K562 (cell line): Measurements from ENCODE around the gene RNF215. TPM values are rescaled to one million over a fixed set of nuclear protein-coding genes. Genes with fewer than 3 reads are reported as not detected.
A peak's percentile ranks its signal among the peaks of the same experiment; 100 is the strongest.

Source experiments
- CREB1 ChIP-seq, 2 experiments: sonication (generic) in 1 of 2; formaldehyde crosslinking in 1 of 2; IDR thresholded peaks; 2 replicates each; pipeline versions ENCODE4 v1.6.1 to v1.8.0; 2012 to 2022; ENCODE audit warnings: inconsistent platforms in 1 of 2, mild to moderate bottlenecking in 1 of 2, missing genetic modification reagents in 1 of 2, moderate library complexity in 1 of 2
- ETV1 ChIP-seq: fragments of 450-650 bp; conservative IDR thresholded peaks from 2 replicates; pipeline ENCODE4 v1.6.1; 2016; ENCODE audit warnings: missing genetic modification characterization, control low read depth, low read depth, missing compliant biosample characterization
- RAD51 ChIP-seq: fragments of 450-650 bp; IDR thresholded peaks from 2 replicates; pipeline ENCODE4 v1.7.1; 2016; ENCODE audit warnings: low read depth, mild to moderate bottlenecking, borderline replicate concordance
- RB1 ChIP-seq: fragments of 450-650 bp; IDR thresholded peaks from 2 replicates; pipeline ENCODE4 v1.6.1; 2017; ENCODE audit warnings: low read depth, mild to moderate bottlenecking
- RBM14 ChIP-seq: fragments of 200-400 bp; formaldehyde crosslinking; IDR thresholded peaks from 2 replicates; pipeline ENCODE4 v1.6.1; 2018; ENCODE audit warnings: low read depth, mild to moderate bottlenecking, low read length, moderate library complexity, borderline replicate concordance; ENCODE audit not compliant: insufficient read depth
- RFX1 ChIP-seq: fragments of 450-650 bp; IDR thresholded peaks from 2 replicates; pipeline ENCODE4 v1.6.1; 2016; ENCODE audit warnings: mild to moderate bottlenecking, moderate library complexity
- SIRT6 ChIP-seq: IDR thresholded peaks from one replicate; pipeline ENCODE4 v1.6.1; 2012; ENCODE audit warnings: low read depth, mild to moderate bottlenecking, control low read depth, inconsistent platforms, low read length, moderate library complexity
- SMARCC2 ChIP-seq: fragments of 450-650 bp; IDR thresholded peaks from 2 replicates; pipeline ENCODE4 v1.6.1; 2017; ENCODE audit warnings: antibody characterized with exemption, moderate library complexity, mild to moderate bottlenecking, low read depth
- TEAD4 ChIP-seq, 2 experiments: sonication (generic) in 1 of 2; formaldehyde crosslinking in 1 of 2; IDR thresholded peaks; 2 replicates each; pipeline versions ENCODE4 v1.6.1 to v1.8.0; 2012 to 2022; ENCODE audit warnings: borderline replicate concordance in 1 of 2, inconsistent platforms in 1 of 2, low read length in 1 of 2, mild to moderate bottlenecking in 1 of 2, missing genetic modification reagents in 1 of 2
- ZNF121 ChIP-seq: sonication (generic); formaldehyde crosslinking; conservative IDR thresholded peaks from 2 replicates; pipeline ENCODE4 v1.8.0; 2022; ENCODE audit warnings: missing genetic modification reagents
- ZNF707 ChIP-seq: fragments of 250-450 bp; sonication (Bioruptor Pico); conservative IDR thresholded peaks from 2 replicates; pipeline ENCODE4 v1.8.0; 2022; ENCODE audit warnings: inconsistent platforms, mild to moderate bottlenecking, moderate library complexity
- polyA plus RNA-seq, 8 experiments: library from polyadenylated mRNA; depleted of rRNA in 4 of 8; stranded (reverse) in 5 of 8; unstranded in 3 of 8; fragments of >200 nt; fragmentation: Nextera tagmentation in 2 of 8; fragmentation: Illumina TruSeq in 1 of 8; extraction: Ambion mirVana in 2 of 8; extraction: Trizol in 1 of 8; gene quantifications; 2 replicates each; pipeline versions ENCODE4 v1.2.1 to v1.2.3, GENCODE V29; 2011 to 2014; ENCODE audit warnings: inconsistent platforms in 1 of 8, missing spikeins in 1 of 8
- total RNA-seq, 7 experiments: library from RNA; depleted of rRNA in 6 of 7; stranded (reverse); fragments of >200 nt in 6 of 7; fragmentation: Illumina TruSeq in 2 of 7; extraction: Trizol in 2 of 7; gene quantifications; 2 replicates each; pipeline versions ENCODE4 v1.2.1 to v1.2.3, GENCODE V29; 2011 to 2021; ENCODE audit warnings: low replicate concordance in 1 of 7
- TF ChIP-seq, protein P1 (sequence below): sonication (generic); formaldehyde crosslinking; IDR thresholded peaks from 2 replicates; pipeline ENCODE4 v1.8.1; 2023; ENCODE audit warnings: mild to moderate bottlenecking, missing genetic modification reagents
- TF ChIP-seq, protein P2 (sequence below): fragments of 150-350 bp; IDR thresholded peaks from 2 replicates; pipeline ENCODE4 v1.6.1; 2014; ENCODE audit warnings: low read depth, mild to moderate bottlenecking, low read length, borderline replicate concordance
- TF ChIP-seq, protein P3 (sequence below): sonication (generic); formaldehyde crosslinking; IDR thresholded peaks from 2 replicates; pipeline ENCODE4 v1.8.0; 2022; ENCODE audit warnings: missing genetic modification reagents, mild to moderate bottlenecking, borderline replicate concordance
- TF ChIP-seq, protein P4 (sequence below): sonication (generic); formaldehyde crosslinking; IDR thresholded peaks from 2 replicates; pipeline ENCODE4 v1.8.1; 2022; ENCODE audit warnings: missing genetic modification reagents
- TF ChIP-seq, protein P5 (sequence below): fragments of 450-650 bp; formaldehyde crosslinking; IDR thresholded peaks from 2 replicates; pipeline ENCODE4 v1.4.0; 2020; ENCODE audit warnings: mild to moderate bottlenecking, mixed read lengths

Gene RNF215
- total and polyA plus RNA-seq, 9 of the 15 experiments (the other 6 are each of a cell fraction or from before 2014, with no cell fraction given) = 0.08 to 9.8 (median 2.7) TPM

DNA sequence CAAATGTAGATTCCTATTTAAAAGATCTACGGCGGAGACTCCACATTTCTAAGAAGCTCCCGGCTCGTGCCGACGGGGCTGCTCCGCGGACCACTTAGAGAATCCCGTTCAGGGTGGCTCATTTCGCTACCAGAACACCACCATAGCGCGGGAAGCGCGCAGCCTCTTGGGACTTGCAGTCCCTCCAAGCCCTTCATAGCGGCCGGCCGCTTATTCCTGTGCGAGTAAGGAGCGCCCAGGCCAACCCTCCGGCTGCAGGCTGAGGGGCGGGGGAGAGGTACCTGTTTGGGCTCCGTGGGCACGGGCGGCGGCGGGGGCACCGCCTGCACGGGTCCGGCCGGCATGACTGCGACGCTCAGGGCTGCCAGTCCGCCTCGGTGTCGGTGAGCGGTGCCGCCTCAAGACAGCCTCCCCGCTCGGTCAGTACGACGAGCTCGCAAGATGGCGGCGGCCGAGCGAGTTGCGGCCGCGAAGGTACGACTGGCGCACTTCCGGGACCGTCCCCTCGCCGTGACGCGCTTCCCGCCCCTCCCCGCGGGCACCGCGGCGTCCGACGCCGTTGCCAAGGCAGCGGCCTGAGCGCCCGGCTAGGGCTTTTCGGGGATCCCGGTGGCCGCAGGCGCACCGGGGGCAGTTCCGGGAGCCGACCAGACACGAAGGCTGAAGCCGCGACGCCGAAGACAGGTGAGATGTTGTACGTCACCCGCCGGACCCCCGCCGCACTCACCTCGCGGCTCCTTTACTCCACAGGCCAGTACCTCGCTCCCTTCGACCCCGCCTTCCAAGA lies 30.6 kb downstream of the RNF215 start, which contains the start of the genes CCDC157 and SF3A1 (continued):
- no peak for TF ChIP-seq ZNF707 (CRISPR knock-in tag)
- TF ChIP-seq, protein P1, sequence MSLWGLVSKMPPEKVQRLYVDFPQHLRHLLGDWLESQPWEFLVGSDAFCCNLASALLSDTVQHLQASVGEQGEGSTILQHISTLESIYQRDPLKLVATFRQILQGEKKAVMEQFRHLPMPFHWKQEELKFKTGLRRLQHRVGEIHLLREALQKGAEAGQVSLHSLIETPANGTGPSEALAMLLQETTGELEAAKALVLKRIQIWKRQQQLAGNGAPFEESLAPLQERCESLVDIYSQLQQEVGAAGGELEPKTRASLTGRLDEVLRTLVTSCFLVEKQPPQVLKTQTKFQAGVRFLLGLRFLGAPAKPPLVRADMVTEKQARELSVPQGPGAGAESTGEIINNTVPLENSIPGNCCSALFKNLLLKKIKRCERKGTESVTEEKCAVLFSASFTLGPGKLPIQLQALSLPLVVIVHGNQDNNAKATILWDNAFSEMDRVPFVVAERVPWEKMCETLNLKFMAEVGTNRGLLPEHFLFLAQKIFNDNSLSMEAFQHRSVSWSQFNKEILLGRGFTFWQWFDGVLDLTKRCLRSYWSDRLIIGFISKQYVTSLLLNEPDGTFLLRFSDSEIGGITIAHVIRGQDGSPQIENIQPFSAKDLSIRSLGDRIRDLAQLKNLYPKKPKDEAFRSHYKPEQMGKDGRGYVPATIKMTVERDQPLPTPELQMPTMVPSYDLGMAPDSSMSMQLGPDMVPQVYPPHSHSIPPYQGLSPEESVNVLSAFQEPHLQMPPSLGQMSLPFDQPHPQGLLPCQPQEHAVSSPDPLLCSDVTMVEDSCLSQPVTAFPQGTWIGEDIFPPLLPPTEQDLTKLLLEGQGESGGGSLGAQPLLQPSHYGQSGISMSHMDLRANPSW (CRISPR knock-in tag) = no peak
- no peak for TF ChIP-seq ETV1 (tag)
- TF ChIP-seq ZNF121 = no peak
- no peak for TF ChIP-seq TEAD4 (IDR thresholded peaks at IDR 0.05; ENCODE audit: low read length)
- no peak for TF ChIP-seq TEAD4 (CRISPR knock-in tag; IDR thresholded peaks at IDR 0.05; ENCODE audit: borderline replicate concordance)
- no peak for TF ChIP-seq SIRT6
- no peak for TF ChIP-seq RAD51
- TF ChIP-seq RB1 = 0 out of 2 replicates have a peak, but pooled peaks have one; percentile 36
- TF ChIP-seq, protein P2, sequence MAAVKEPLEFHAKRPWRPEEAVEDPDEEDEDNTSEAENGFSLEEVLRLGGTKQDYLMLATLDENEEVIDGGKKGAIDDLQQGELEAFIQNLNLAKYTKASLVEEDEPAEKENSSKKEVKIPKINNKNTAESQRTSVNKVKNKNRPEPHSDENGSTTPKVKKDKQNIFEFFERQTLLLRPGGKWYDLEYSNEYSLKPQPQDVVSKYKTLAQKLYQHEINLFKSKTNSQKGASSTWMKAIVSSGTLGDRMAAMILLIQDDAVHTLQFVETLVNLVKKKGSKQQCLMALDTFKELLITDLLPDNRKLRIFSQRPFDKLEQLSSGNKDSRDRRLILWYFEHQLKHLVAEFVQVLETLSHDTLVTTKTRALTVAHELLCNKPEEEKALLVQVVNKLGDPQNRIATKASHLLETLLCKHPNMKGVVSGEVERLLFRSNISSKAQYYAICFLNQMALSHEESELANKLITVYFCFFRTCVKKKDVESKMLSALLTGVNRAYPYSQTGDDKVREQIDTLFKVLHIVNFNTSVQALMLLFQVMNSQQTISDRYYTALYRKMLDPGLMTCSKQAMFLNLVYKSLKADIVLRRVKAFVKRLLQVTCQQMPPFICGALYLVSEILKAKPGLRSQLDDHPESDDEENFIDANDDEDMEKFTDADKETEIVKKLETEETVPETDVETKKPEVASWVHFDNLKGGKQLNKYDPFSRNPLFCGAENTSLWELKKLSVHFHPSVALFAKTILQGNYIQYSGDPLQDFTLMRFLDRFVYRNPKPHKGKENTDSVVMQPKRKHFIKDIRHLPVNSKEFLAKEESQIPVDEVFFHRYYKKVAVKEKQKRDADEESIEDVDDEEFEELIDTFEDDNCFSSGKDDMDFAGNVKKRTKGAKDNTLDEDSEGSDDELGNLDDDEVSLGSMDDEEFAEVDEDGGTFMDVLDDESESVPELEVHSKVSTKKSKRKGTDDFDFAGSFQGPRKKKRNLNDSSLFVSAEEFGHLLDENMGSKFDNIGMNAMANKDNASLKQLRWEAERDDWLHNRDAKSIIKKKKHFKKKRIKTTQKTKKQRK = no peak
- TF ChIP-seq RFX1 = peak; percentile 93
- TF ChIP-seq SMARCC2 = no peak
- no peak for TF ChIP-seq RBM14
- peak; percentile 94 for TF ChIP-seq CREB1 (IDR thresholded peaks at IDR 0.05)
- peak; percentile 96 for TF ChIP-seq CREB1 (CRISPR knock-in tag; IDR thresholded peaks at IDR 0.05)
- TF ChIP-seq, protein P3, sequence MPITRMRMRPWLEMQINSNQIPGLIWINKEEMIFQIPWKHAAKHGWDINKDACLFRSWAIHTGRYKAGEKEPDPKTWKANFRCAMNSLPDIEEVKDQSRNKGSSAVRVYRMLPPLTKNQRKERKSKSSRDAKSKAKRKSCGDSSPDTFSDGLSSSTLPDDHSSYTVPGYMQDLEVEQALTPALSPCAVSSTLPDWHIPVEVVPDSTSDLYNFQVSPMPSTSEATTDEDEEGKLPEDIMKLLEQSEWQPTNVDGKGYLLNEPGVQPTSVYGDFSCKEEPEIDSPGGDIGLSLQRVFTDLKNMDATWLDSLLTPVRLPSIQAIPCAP (CRISPR knock-in tag) = no peak
- TF ChIP-seq, protein P4, sequence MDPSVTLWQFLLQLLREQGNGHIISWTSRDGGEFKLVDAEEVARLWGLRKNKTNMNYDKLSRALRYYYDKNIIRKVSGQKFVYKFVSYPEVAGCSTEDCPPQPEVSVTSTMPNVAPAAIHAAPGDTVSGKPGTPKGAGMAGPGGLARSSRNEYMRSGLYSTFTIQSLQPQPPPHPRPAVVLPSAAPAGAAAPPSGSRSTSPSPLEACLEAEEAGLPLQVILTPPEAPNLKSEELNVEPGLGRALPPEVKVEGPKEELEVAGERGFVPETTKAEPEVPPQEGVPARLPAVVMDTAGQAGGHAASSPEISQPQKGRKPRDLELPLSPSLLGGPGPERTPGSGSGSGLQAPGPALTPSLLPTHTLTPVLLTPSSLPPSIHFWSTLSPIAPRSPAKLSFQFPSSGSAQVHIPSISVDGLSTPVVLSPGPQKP (CRISPR knock-in tag) = no peak
- TF ChIP-seq, protein P5, sequence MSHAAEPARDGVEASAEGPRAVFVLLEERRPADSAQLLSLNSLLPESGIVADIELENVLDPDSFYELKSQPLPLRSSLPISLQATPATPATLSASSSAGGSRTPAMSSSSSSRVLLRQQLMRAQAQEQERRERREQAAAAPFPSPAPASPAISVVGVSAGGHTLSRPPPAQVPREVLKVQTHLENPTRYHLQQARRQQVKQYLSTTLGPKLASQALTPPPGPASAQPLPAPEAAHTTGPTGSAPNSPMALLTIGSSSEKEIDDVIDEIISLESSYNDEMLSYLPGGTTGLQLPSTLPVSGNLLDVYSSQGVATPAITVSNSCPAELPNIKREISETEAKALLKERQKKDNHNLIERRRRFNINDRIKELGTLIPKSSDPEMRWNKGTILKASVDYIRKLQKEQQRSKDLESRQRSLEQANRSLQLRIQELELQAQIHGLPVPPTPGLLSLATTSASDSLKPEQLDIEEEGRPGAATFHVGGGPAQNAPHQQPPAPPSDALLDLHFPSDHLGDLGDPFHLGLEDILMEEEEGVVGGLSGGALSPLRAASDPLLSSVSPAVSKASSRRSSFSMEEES (CRISPR knock-in tag) = no peak
